GM19324 (cell line): Measurements from ENCODE around the gene OGFOD3.

Source experiments
- ATAC-seq: cut with Tn5 transposase; IDR thresholded peaks from one replicate; pipeline ENCODE4 v1.9.1; 2021; ENCODE audit warnings: mild to moderate bottlenecking, moderate library complexity; ENCODE audit not compliant: unreplicated experiment, low FRiP score

Gene OGFOD3

DNA sequence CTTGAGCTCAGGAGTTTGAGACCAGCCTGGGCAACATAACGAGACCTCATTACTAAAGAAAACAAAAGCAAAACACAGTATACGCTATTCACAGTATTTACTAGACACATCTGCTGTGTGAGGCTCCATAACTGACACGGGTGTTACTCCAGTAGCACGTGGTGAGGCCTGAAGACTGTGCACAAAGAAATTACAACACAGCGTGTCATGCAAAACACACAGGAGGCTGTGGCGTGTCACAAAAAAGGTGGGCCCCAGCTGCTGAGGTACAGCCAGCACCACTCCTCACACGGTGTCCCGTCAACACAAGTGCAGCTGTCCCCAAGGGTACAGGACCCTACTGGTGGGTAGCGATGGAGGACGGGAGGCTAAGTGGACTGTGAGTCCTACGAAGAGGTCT lies 29.5 kb upstream of the OGFOD3 start:
- ATAC-seq = no peak

DNA sequence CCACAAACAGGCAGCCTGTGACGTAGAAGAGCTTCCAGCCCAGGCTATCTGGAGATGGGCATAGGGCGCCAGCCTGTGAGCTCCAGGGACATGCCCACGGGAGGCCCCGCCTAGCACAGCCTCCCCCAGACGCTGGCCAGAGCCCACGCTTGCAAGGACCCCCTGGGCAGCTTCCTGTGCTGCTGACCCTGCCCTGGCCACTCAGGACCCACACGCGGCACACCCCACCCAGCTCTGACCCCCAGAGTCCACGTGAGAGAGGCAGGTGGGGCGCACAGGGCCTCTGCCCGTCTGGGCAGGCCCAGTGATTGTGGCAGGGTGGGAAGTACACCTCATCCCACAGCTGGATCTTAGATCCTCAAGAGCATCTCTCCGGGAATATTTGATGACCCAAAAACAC lies 28.3 kb upstream of the OGFOD3 start:
- no peak for ATAC-seq

DNA sequence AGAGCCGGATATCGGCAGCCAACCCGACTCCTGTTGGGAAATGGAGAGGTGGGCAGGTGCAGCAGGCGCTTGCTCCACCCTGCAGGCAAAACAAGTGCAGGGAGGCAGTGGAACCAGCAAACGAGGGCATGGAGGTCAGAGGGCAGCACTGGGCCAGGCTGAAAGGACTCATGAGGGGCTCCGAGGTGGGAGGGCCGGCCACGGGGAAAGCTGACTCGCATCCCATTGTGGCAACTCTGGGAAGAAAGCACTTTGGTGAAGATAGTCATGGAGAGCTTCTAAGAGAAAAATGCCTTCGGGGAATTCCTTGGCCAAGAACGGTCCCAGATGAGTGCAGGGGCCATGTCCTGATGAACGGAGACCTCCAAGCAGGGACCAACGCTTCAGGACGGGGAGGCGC lies 27.7 kb upstream of the OGFOD3 start:
- no peak for ATAC-seq

DNA sequence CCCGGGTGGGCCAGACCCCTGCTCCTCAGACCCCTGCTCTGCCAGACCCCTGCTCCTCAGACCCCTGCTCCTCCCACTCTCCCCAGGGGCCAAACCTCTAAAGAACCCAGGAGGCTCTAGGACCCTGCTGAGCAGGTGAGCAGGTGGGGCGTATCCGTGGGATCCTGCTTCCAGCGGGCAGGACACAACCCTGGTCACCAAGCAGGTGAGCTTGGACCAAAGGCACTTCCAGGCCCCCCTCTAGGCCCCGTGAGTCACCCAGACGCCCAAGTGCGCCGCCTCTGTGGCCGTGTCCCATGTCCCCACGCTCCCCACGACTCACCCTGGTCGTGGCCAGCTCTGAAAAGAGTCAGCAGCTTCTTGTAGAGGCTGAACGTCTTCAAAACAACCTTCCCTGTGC lies 27.2 kb upstream of the OGFOD3 start:
- no peak for ATAC-seq

DNA sequence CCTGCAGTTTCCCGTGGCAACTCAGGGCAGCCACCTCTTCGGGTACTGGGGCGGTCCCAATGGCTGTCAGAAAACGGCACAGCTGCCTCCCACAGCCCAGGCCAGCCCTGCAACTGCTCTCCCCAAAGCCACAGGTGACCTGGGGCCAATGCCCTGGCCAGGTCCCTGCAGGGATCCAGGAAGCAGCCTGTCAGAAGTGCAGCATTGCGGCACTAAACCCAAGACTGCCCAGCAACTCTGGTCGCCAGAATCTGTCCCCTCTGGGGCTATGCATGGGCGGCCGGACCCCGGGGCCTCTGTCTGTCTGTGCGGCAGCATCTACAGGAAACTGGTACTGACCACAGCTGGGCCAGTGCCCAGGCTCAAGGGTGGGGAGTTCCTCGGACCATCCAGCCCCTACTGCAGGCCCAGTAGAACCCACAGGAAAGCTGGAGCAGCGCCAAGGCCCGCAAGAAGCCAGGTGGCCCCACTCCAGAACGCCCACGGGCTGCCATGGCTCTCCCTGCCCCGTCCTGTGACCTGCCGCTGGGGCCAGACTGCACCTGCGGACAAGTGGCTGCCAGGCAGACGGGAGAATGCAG lies 26.6 kb upstream of the OGFOD3 start:
- no peak for ATAC-seq

DNA sequence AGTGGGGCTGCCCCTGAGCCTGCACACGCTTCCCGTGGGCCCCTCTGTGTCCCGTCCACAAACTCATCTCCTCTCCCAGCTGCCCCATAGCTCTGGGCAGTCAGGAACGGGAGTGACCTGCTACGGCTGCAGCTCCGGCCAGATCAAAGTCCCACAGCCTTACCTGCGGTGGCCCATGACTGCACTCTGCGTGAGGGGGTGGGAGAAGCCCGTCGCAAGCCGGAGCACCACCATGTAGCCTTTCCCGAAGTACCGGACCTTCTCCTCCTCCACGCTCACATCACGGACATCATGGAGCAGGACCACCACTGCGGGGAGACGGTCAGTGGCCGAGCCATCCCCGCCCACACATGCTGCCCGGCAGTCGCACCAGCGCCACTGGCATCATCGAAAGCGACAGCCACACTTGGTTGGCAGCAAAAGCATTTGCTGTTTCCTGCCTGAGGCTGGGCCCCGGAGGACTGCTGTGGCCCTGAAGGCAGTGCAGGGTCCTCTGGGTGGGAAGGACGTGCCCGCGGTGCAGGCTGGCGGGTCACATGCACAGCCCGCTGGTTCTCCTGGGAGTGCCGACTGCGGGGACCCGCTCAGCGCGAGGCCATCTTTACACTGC lies 26.0 kb upstream of the OGFOD3 start:
- no peak for ATAC-seq

DNA sequence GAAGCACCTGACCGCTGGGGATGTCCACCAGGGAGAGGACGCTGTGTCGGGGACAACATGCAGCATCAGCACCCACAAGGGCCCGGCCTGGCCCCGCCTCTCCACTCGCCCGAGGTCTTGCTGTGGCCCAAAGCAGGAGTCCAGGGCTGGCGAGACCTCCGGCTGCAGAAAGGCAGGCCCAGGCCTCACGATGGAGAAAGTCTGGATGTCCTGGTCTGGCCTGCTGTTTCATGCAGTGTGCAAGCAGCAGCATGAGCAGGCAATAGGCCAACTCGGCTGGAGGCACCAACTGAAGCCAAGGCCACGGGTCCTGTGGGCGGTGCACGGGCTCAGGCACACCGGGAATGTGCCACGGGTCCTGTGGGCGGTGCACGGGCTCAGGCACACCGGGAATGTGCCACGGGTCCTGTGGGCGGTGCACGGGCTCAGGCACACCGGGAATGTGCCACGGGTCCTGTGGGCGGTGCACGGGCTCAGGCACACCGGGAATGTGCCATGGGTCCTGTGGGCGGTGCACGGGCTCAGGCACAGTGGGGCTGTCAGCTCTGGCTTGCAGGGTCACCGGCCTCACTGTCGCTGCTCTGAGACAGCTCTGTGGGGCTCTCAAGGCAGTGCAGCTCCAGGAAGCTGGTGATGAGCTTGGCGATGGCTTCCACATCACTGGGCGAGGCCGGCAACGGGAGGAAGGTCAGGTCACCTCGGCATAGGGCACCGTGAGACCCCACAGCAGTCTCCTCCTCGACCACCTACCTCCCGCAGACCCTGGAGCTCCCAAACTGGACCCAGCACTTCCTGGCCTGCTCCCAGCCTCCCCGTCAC lies 25.3 kb upstream of the OGFOD3 start:
- ATAC-seq = no peak

DNA sequence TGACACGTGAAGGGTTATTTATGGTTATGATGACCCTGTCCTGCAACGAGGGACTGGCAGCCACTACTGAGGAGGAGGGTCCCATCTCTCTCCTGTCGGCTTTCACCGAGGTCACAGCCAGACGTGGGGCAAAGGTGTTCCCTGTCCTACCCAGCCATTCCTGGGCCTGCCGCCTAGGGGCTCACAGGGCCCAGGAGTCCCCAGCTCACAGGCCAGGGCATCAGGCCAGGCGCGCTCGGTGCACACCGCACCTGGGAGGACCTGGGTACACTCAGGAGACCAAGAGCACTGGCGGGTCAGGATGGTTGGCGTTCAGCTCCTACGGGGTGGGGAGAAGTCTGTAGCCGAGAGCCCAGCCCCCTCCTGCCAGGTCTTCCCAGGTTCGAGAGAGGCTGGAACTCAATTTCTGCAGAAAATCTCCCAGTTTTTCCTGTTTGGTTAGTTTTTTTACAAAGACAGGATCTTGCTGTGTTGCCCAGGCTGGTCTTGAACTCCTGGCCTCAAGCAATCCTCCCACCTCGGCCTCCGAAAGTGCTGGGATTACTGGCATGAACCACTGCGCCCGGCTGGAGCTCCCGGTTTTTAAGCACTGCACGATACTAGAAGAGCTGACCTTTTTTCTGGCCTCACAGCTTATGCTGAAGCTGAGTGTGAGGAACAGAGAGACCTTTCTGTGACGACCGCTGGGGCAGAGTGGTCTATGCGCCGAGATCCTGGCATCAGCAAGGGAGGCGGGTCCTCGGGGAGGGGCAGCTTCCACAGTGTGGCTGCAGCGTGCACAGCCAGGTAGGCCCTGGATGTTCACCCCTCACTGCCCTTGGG lies 24.5 kb upstream of the OGFOD3 start:
- ATAC-seq = no peak

DNA sequence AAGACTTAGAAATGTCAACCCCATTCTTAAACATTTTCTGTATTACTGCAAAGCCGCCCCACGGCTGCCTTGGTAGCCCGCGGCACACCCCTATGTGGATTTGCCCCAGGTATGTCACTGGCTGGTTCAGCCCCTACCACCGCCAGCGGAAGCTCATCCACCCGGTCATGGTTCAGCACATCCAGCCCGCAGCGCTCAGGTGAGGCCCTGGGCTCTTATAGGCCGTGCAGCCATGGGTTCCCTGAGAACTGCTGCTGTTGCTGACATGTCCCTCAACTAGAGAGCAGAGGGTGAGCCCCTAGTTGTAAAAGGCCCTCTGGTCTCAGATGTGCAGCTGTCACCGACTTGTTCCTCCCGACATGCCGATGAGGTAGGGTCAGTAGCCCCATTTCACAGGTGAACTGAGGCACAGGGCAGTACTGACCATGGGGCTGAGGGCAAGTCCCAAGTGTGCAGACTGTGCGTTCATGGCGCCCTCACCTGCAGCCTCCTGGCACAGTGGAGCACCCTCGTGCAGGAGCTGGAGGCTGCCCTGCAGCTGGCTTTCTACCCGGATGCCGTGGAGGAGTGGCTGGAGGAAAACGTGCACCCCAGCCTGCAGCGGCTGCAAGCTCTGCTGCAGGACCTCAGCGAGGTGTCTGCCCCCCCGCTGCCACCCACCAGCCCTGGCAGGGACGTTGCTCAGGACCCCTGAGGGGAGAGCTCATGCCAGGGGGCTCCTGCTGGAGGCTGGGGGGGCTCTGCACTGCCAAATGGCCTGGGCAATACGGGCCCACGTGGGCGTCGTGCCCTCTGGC lies 23.5 kb upstream of the OGFOD3 start:
- no peak for ATAC-seq

DNA sequence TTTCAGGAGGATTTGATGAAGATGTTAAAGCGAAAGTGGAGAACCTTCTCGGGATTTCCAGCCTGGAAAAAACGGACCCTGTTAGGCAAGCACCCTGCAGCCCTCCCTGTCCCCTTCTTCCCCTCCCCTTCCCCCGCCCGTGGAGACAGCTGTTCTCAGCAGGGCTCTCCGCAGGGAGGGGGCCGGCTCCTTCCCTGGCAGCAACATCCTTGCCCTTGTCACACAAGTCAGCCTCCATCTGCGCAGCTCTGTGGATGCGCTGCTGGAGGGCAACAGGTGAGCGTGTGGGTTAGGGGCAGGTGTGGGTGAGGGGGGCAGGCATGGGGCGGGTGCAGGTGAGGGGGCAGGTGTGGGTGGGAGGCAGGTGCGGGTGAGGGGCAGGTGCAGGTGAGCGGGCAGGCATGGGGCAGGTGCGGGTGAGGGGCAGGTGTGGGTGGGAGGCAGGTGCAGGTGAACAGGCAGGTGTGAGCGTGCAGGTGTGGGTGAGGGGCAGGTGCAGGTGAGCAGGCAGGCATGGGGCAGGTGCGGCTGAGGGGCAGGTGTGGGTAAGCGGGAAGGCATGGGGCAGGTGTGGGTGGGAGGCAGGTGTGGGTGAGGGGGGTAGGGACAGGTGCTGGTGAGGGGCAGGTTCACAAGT lies 22.7 kb upstream of the OGFOD3 start:
- no peak for ATAC-seq

DNA sequence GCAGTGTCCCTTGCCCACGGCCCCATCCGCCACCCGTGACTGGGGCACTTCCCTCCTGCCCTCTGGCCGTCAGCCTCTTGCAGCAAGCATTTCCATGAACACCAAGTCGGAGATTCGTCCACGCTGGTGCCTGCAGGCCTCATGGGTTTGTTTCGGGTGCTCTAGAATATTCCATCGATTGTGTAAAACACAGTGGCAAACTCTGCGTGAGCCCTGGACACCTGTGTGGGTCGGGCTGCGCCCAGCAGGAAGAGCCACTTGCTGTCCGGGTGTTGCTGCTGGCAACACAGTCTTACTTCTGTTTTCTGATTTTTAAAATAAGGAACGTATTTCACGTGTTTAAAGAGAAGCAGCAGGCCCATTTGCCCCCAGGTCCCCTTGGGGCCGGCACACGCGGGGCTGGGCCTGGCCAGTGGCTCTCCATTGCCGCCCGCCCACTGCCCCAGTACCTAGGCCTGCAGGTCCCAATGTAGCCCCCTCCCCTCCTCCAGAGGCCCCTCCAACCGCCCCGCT lies 22.1 kb upstream of the OGFOD3 start:
- no peak for ATAC-seq

DNA sequence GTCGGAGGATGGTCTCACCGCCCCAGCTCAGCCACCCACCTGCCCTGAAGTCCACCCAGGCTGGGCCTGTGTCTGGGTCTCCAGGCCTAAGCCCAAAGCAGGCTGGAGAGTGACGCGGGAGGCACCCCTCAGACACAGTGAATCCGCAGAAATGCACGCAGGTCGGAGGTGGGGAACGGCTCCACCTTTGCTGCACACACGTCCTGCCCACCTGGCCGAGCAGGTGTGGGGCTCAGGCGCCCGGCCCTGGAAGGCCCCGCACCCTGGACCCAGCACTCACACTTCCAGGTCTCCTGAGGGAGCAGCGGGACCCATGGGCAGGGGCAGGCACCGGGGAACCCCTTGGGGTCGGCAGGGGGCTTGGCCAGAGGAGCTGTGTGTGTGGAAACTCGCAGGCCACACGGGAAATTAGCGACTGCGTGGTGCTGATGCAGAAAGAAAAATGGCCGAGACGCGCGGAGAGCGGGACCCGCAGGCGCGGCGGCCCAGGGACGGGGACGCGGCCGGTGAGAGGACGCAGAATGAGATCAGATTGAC lies 21.5 kb upstream of the OGFOD3 start:
- ATAC-seq = no peak

DNA sequence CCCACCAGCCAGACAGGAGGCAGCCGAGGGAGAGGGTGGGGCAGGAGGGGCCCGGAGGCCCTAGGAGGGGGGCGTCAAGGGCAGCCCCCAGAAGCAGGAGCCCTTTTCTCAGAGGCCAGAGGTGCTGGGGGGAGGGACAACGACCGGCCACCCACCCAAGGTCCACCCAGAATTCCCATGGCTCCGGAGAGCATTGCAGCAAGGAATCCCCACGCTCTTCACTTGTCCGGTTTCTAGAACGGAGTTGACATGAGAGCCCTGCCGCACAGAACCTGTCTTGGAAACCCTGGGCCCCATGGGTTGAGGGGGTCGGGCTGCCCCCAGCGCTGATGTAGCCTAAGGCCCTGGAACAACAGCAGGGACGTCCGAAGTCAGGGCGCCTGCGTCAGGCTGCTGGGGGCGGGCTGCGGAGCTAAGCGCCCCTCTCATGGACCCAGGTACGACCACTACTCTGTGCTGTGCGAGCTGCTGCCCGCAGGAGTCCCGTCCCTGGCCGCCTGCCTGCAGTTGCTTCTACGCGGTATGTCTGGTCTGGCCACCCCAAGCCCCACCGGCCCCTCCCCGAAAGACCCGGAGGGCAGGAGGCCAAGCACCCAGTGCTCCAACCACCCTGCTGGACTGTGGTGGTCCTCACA lies 20.9 kb upstream of the OGFOD3 start:
- ATAC-seq = no peak

DNA sequence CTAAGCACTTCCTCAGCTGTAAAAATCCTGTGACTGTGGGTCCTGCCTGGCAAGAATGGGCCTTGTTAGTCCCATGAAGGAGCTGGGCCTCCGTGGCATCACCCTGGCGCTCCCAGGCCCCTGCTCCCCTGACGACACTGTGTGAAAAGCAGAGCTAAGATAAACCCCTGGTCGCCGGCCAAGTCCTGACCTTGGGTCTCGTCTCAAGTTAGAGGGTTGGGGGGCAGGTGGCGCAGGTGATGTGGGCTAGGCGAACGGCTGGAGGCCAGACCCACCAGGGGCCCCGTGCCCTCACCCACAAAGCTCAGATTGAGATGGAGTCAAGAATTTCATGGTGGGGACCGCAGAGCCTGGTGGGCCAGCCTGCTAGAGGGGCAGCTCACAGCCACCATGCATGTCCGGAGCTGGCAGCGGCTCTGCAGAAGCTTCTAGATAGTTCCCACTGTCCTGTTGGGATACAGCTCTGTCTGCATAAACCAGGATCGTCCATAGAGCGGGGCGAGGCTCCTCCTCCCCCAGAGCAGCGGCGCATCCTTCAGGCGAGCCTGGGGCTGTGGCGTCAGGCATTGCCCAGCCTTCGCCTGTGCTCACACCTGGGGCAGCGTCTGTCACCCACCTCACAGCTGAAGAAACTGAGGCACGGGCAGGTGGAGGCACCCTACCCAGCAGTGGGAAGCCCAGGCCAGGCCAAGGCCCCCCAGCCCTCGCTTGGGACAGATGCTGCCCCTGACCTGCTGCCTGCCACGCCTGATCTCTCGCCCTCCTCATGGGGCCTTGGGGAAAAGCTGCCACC lies 20.2 kb upstream of the OGFOD3 start:
- no peak for ATAC-seq

DNA sequence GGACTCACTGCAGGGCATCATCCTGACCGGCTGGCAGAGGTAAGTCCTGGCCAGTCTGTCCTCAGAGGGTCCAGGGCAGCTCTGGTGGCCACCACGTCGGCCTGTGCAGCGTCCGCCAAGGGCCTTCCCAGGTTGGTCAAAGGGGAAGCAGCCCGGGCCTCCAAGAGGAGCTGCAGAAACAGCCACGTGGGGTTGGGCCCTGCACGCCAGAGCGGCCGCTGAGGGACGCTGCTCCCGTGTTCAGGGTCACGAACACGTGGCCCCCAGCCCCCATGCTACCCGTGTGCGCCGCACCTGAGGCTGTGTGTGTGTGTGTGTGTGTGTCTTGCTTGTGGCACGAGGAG lies 18.9 kb upstream of the OGFOD3 start:
- ATAC-seq = no peak

DNA sequence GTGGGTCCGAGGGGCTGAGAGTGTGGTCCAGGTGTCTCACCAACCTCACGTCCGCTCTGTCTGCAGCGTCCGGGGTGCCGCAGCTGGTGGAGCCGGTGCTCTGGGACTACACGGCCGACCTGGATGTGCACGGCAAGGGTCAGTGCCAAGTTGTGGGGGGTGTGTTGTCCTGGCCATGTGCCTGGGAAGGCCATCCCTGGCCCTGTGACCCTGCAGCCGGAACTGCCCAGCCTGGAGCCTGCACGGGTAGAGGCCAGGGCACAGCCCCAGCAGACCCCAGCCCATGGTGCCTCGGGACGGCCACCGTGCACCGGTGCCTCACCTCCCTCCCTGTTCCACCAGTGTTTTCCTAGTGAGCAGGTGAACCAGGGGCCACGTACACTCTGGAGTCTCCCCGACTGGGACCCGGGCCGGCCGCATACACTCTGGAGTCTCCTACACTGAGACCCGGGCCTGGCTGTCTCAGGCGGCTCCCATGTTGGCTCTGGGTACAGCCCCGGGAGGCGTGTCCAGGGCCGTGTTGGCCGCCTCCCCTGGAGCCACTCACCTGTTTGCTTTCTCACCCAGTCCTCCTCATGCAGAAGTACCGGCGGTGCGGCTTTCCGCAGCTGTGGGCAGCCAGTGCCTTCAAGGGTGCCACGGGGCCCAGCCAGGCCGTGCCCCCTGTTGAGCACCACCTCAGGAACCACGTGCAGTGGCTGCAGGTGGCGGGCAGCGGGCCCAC lies 18.4 kb upstream of the OGFOD3 start:
- no peak for ATAC-seq
